ENCODE measurements around the gene PEX13. TPM values are rescaled to one million over a fixed set of nuclear protein-coding genes. Genes with fewer than 3 reads are reported as not detected.

PEX13 gene
- total RNA-seq, 1 experiment from 2014 or later: 22.4 TPM

DNA sequence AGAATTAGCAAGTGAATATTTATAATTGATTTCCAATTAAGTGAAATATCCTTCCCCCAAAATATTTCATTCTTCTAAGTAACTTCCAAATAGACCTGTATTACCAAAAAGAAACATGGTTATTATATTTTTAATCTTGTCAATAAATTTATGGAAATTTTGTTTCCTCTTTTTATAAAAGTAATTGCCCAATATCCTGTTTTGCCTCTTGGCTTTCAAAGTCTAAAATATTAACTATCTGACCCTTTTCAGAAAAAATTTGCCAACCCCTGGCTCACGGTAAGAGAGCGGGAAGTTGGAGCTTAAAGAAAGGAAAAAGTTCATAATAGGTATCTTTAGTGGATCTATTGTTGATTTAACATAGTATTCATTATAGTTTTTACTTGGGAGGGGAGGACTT, 27.7 kb downstream of the PEX13 start:
- H3K27me3 Mint-ChIP-seq (ENCODE audit: low read depth): no peaks in the 10 kb centered on the region
- no peak overlapping the region for H2BK12ac ChIP-seq (ENCODE audit: insufficient read length, low read depth, low read length)
- H3K23ac ChIP-seq (ENCODE audit: insufficient read length, low read depth, low read length): no peak overlapping the region
- H3K79me1 ChIP-seq (ENCODE audit: insufficient read depth, low read depth, low read length, poor library complexity, severe bottlenecking): no peaks in the 10 kb centered on the region
- H3K9ac ChIP-seq (ENCODE audit: extremely low read depth, insufficient read length, low read length): no peak overlapping the region
- no peak for DNase-seq
- peaks cover 8 to 30% (median 30%) of the 10 kb centered on the region in 3 experiments; a peak in 6 of 7 replicates for H3K36me3 Mint-ChIP-seq (ENCODE audit: insufficient read depth in 1 of 3, low read depth in 3 of 3)
- H3K14ac ChIP-seq (ENCODE audit: insufficient read depth, low read length): no peak overlapping the region
- no peak overlapping the region for H3K4ac ChIP-seq (ENCODE audit: low read depth, low read length)
- H3K27ac Mint-ChIP-seq: no peak overlapping the region
- H3K9me3 ChIP-seq (ENCODE audit: control insufficient read depth, low read depth, low read length): no peaks in the 10 kb centered on the region
- H2AFZ ChIP-seq (ENCODE audit: low read length): no peak overlapping the region
- H3K4me1 ChIP-seq (ENCODE audit: insufficient read depth, low read length): no peaks in the 10 kb centered on the region
- no peak overlapping the region for H4K5ac ChIP-seq (ENCODE audit: insufficient read length, low read depth, low read length)
- no peaks in the 10 kb centered on the region for H3K27me3 ChIP-seq (ENCODE audit: insufficient read depth, low read length)
- WGBS (ENCODE audit: extremely low coverage, insufficient read length, low lambda C conversion rate): no CpG with 5 or more reads among the region's 2 CpGs
- H3K4me1 Mint-ChIP-seq: no peaks in the 10 kb centered on the region
- H3K9me3 Mint-ChIP-seq: no peaks in the 10 kb centered on the region
- H4K91ac ChIP-seq (ENCODE audit: insufficient read length, low read depth, low read length): no peak overlapping the region
- no peak overlapping the region for H4K8ac ChIP-seq (replicated peaks; ENCODE audit: insufficient read length, low read depth, low read length)
- H3K4me3 Mint-ChIP-seq: no peak overlapping the region
- H2AK5ac ChIP-seq (ENCODE audit: insufficient read length, low read length): no peak overlapping the region
- no peak overlapping the region for H3T11ph ChIP-seq (ENCODE audit: low read length)
- no peaks in the 10 kb centered on the region for H3K23me2 ChIP-seq (ENCODE audit: insufficient read length, low read depth, low read length, poor library complexity, severe bottlenecking)
- H2BK120ac ChIP-seq (ENCODE audit: low read depth, low read length, poor library complexity, severe bottlenecking): no peak overlapping the region
- H2BK5ac ChIP-seq (ENCODE audit: insufficient read length, low read length): no peak overlapping the region
- no peak overlapping the region for H2BK15ac ChIP-seq (ENCODE audit: low read depth, low read length)
- no peaks in the 10 kb centered on the region for H3K79me2 ChIP-seq (ENCODE audit: insufficient read depth, low read length)
- no peak overlapping the region for H2BK20ac ChIP-seq (ENCODE audit: low read depth, low read length, poor library complexity, severe bottlenecking)
- H4K20me1 ChIP-seq (ENCODE audit: control insufficient read depth, insufficient read depth, insufficient read length): no peaks in the 10 kb centered on the region
- TF ChIP-seq, protein P1, sequence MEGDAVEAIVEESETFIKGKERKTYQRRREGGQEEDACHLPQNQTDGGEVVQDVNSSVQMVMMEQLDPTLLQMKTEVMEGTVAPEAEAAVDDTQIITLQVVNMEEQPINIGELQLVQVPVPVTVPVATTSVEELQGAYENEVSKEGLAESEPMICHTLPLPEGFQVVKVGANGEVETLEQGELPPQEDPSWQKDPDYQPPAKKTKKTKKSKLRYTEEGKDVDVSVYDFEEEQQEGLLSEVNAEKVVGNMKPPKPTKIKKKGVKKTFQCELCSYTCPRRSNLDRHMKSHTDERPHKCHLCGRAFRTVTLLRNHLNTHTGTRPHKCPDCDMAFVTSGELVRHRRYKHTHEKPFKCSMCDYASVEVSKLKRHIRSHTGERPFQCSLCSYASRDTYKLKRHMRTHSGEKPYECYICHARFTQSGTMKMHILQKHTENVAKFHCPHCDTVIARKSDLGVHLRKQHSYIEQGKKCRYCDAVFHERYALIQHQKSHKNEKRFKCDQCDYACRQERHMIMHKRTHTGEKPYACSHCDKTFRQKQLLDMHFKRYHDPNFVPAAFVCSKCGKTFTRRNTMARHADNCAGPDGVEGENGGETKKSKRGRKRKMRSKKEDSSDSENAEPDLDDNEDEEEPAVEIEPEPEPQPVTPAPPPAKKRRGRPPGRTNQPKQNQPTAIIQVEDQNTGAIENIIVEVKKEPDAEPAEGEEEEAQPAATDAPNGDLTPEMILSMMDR (conservative IDR thresholded peaks at IDR 0.05): no peak
- H3K4me2 ChIP-seq (ENCODE audit: insufficient read depth, insufficient read length, low read length): no peak overlapping the region
- no peak overlapping the region for H3K56ac ChIP-seq (ENCODE audit: insufficient read length, low read depth, low read length)
- no peak overlapping the region for H3K27ac ChIP-seq (ENCODE audit: insufficient read length, low read depth, low read length)
- H3K18ac ChIP-seq (ENCODE audit: insufficient read length, low read depth, low read length): no peak overlapping the region

Data from H9 (cell line).